IPS-15b (cell line): ENCODE results near the gene DPY19L1.
"Not testable (repeated sequence)": the region's sequence is repeated elsewhere in the genome, so short reads cannot be mapped to it uniquely, and the experiment has no call there.

ENCODE experiments used
- H3K27me3 ChIP-seq: one replicate; pipeline ENCODE4 v1.6.1; 2013; ENCODE audit warnings: low read length; ENCODE audit not compliant: control insufficient read depth, insufficient read depth
- H3K36me3 ChIP-seq: one replicate; pipeline ENCODE4 v1.6.1; 2013; ENCODE audit warnings: low read length; ENCODE audit not compliant: control insufficient read depth, insufficient read depth
- H3K4me1 ChIP-seq: one replicate; pipeline ENCODE4 v1.6.1; 2013; ENCODE audit warnings: mild to moderate bottlenecking, low read length; ENCODE audit not compliant: control insufficient read depth, insufficient read depth
- H3K4me3 ChIP-seq: one replicate; pipeline ENCODE4 v1.5.1; 2013; ENCODE audit warnings: low read depth, low read length
- H3K9ac ChIP-seq: one replicate; pipeline ENCODE4 v1.6.1; 2013; ENCODE audit warnings: low read depth, mild to moderate bottlenecking, low read length
- H3K9me3 ChIP-seq: one replicate; pipeline ENCODE4 v1.6.1; 2013; ENCODE audit warnings: mild to moderate bottlenecking, low read length; ENCODE audit not compliant: control insufficient read depth, insufficient read depth

DPY19L1 gene

GRCh38 chr7:34935735-34936165, 101.5 kb downstream of the DPY19L1 start:
- H3K4me1 ChIP-seq, result peaks cover 12% of the 10 kb centered on the region
- not testable (repeated sequence) for H3K9me3 ChIP-seq, H3K9ac ChIP-seq, H3K27me3 ChIP-seq, H3K4me3 ChIP-seq, H3K36me3 ChIP-seq

- no peaks in the 10 kb centered on the region for H3K9me3 ChIP-seq
- no peak overlapping the region for H3K4me3 ChIP-seq
- H3K36me3 ChIP-seq, result no peaks in the 10 kb centered on the region
- H3K27me3 ChIP-seq, result no peaks in the 10 kb centered on the region
- peaks cover 2% of the 10 kb centered on the region for H3K4me1 ChIP-seq
- no peak overlapping the region for H3K9ac ChIP-seq
These were observed 105.5 kb downstream of the DPY19L1 start for GRCh38 chr7:34931739-34932138.

GRCh38 chr7:34929783-34930182, 107.5 kb downstream of the DPY19L1 start:
- not testable (repeated sequence) for H3K9ac ChIP-seq, H3K4me3 ChIP-seq, H3K27me3 ChIP-seq, H3K4me1 ChIP-seq, H3K9me3 ChIP-seq, H3K36me3 ChIP-seq

DNA sequence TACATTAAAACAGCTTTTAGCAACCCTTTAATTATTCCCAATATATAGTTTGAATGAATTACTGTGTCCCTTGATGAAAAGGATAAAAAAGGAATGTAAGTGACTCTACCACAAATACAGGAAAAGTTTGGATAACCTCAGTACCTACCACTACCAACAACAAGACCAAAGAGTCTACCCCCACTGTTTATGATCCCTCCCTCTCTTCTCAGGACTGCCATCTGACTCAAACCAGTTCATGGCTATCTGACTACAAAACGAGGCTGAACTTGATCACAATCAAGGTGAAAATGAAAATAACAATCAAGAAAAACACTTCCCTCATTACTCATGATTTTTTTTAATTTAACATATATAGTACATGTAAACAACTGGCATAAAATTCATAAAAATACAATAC, 108.7 kb downstream of the DPY19L1 start:
- Histone ChIP-seq H3K4me1 (peaks cover 2% of the 10 kb centered on the region), H3K36me3 (no peaks in the 10 kb centered on the region), H3K9me3 (no peaks in the 10 kb centered on the region), H3K4me3 (no peak overlapping the region), H3K9ac (no peak overlapping the region), H3K27me3 (no peaks in the 10 kb centered on the region)

DNA sequence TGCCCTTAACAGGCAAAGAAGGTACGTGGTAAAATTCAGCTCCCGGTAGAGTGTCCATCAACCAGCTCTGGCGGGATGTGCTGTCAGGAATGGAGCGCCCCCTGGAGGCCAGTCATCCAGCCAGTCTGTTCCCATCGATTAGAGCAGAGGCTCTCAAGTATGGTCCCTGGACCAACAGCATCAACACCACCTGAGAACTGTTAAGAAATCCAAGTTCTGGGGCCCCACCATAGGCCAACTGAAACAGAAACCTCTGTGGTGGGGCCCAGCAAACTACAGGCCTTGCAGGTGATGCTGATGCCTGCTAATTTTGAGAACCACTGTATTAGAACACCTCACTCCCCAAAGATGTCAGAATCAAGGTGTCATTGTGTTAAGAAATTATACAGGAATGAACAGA, 109.2 kb downstream of the DPY19L1 start:
- no peaks in the 10 kb centered on the region for H3K36me3 ChIP-seq
- H3K27me3 ChIP-seq, result no peaks in the 10 kb centered on the region

GRCh38 chr7:34920470-34920869, 116.8 kb downstream of the DPY19L1 start:
- not testable (repeated sequence) for H3K9ac ChIP-seq, H3K9me3 ChIP-seq, H3K4me1 ChIP-seq, H3K36me3 ChIP-seq, H3K4me3 ChIP-seq, H3K27me3 ChIP-seq

More for the DNA sequence above, 109.2 kb downstream of the DPY19L1 start:
- Histone ChIP-seq H3K9ac (no peak overlapping the region), H3K4me1 (peaks cover 2% of the 10 kb centered on the region), H3K9me3 (no peaks in the 10 kb centered on the region), H3K4me3 (no peak overlapping the region)

- H3K36me3 ChIP-seq, H3K9me3 ChIP-seq, H3K27me3 ChIP-seq, H3K4me3 ChIP-seq, H3K9ac ChIP-seq, H3K4me1 ChIP-seq: not testable (repeated sequence)
These were observed 118.2 kb downstream of the DPY19L1 start for GRCh38 chr7:34919038-34919437.

- not testable (repeated sequence) for H3K9me3 ChIP-seq, H3K36me3 ChIP-seq, H3K9ac ChIP-seq, H3K4me3 ChIP-seq, H3K4me1 ChIP-seq, H3K27me3 ChIP-seq
These were observed 119.0 kb downstream of the DPY19L1 start for GRCh38 chr7:34918198-34918861.

GRCh38 chr7:34917515-34917914, 119.8 kb downstream of the DPY19L1 start:
- H3K9me3 ChIP-seq, H3K36me3 ChIP-seq, H3K4me3 ChIP-seq, H3K4me1 ChIP-seq, H3K9ac ChIP-seq, H3K27me3 ChIP-seq: not testable (repeated sequence)

DNA sequence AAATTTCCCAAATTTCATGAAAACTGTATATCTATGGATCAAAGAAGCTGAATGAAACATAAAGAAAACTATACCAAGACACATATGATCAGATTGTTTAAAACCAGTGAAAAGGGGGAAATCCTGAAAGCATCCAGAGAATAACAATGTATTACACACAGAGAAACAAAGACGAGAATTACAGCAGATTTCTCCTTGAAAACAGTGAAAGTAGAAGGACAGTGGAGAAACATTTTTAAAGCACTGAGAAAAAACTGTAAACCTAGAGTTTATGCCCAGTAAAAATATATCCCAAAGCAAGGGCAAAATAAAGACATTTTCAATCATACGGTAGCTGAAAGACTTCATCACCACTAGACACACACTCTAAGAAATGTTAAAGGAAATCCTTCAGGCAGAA, 121.0 kb downstream of the DPY19L1 start:
- no peaks in the 10 kb centered on the region for H3K9me3 ChIP-seq
- no peak overlapping the region for H3K9ac ChIP-seq
- H3K4me1 ChIP-seq, result no peaks in the 10 kb centered on the region
- no peaks in the 10 kb centered on the region for H3K36me3 ChIP-seq
- no peak overlapping the region for H3K4me3 ChIP-seq
- no peaks in the 10 kb centered on the region for H3K27me3 ChIP-seq

DNA sequence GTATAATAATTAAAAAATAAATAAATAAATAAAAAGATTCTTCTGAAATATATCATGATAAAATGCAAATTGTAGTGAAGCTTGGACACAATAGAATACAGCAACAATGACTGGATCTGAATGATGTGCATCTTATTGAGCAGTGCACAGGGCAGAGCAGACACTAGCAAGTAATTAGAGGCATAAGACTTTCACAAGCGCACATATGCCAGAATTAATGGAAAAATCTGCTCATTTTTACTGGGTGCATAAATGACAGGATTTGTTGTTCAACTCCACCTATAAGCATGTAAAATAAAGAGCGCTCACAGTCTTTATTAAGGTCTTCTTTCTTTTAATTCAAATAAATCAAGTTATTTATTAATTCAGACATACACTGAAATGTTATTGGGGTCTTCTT, 125.0 kb downstream of the DPY19L1 start:
- Histone ChIP-seq H3K27me3 (no peaks in the 10 kb centered on the region), H3K4me3 (no peak overlapping the region), H3K36me3 (no peaks in the 10 kb centered on the region), H3K4me1 (no peaks in the 10 kb centered on the region), H3K9ac (no peak overlapping the region), H3K9me3 (no peaks in the 10 kb centered on the region)

GRCh38 chr7:34906266-34906850, 130.9 kb downstream of the DPY19L1 start:
- H3K4me3 ChIP-seq, result peak overlapping the region; percentile 64
- not testable (repeated sequence) for H3K9ac ChIP-seq, H3K27me3 ChIP-seq, H3K9me3 ChIP-seq, H3K36me3 ChIP-seq, H3K4me1 ChIP-seq
